ENCODE data around the gene TMEM25. TPM values are rescaled to one million over a fixed set of nuclear protein-coding genes. Genes with fewer than 3 reads are reported as not detected.

The TMEM25 gene
- total RNA-seq, 4 donors from 2014 or later, result 2.5 to 36.6 (median 10.7) TPM

GRCh38 chr11:118488480-118489109, 42.4 kb upstream of the TMEM25 start:
- no peaks in the 10 kb centered on the region for H3K9me3 ChIP-seq
- no peak overlapping the region for H3K4me3 ChIP-seq
- in situ Hi-C loops (cut with MboI; ENCODE audit: low sequenced_read_pairs in 4 of 4) (loop anchor here in 3 of 4 donors (5.0 to 25.0 kb wide), 4 partner anchors 101 to 344 kb away; partner anchors contain the start of gene SCN2B (in 1 of the 3)), intact Hi-C loops (cut with DNase I; ENCODE audit: low total_unique reads) (loop anchor here (1.0 to 10.0 kb wide), 5 partner anchors 87 to 343 kb away; partner anchors contain the start of gene ATP5MG)
- H3K27me3 ChIP-seq, result no peaks in the 10 kb centered on the region
- H3K4me1 ChIP-seq, result peaks cover 0 to under 1% of the 10 kb centered on the region in 2 donors
- no peak for TF ChIP-seq POLR2A (IDR thresholded peaks at IDR 0.05)
- TF ChIP-seq, protein P1, sequence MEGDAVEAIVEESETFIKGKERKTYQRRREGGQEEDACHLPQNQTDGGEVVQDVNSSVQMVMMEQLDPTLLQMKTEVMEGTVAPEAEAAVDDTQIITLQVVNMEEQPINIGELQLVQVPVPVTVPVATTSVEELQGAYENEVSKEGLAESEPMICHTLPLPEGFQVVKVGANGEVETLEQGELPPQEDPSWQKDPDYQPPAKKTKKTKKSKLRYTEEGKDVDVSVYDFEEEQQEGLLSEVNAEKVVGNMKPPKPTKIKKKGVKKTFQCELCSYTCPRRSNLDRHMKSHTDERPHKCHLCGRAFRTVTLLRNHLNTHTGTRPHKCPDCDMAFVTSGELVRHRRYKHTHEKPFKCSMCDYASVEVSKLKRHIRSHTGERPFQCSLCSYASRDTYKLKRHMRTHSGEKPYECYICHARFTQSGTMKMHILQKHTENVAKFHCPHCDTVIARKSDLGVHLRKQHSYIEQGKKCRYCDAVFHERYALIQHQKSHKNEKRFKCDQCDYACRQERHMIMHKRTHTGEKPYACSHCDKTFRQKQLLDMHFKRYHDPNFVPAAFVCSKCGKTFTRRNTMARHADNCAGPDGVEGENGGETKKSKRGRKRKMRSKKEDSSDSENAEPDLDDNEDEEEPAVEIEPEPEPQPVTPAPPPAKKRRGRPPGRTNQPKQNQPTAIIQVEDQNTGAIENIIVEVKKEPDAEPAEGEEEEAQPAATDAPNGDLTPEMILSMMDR (IDR thresholded peaks at IDR 0.05 in 4 of 5, conservative IDR thresholded peaks at IDR 0.05 in 1 of 5), result peak; percentile 69 to 81 (median 78)
- H3K27ac ChIP-seq, result peak overlapping the region in 1 of 4 donors; percentile 25
- DNase-seq (peak; percentile 27 to 43), ATAC-seq (peak; percentile 65 to 79)
- H3K36me3 ChIP-seq, result peaks cover 8 to 77% of the 10 kb centered on the region in 2 donors

- H3K36me3 ChIP-seq, result peaks cover 8 to 77% of the 10 kb centered on the region in 2 donors
- no peaks in the 10 kb centered on the region for H3K27me3 ChIP-seq
- H3K4me1 ChIP-seq, result peaks cover 0 to 6% of the 10 kb centered on the region in 2 donors
- H3K27ac ChIP-seq, result no peak overlapping the region
- no peak for TF ChIP-seq POLR2A (IDR thresholded peaks at IDR 0.05)
- TF ChIP-seq, protein P1 (IDR thresholded peaks at IDR 0.05 in 4 of 5, conservative IDR thresholded peaks at IDR 0.05 in 1 of 5), result no peak
- no peak for ATAC-seq
- in situ Hi-C loops (cut with MboI; ENCODE audit: low sequenced_read_pairs in 4 of 4) (loop anchor here in 3 of 4 donors (5.0 to 25.0 kb wide), 6 partner anchors 89 to 304 kb away; partner anchors contain the start of genes ATP5MG (in 1 of the 3) and SCN2B (in 1 of the 3)), intact Hi-C loops (cut with DNase I; ENCODE audit: low total_unique reads) (no loop called here)
- no peaks in the 10 kb centered on the region for H3K9me3 ChIP-seq
- no peak for DNase-seq
- no peak overlapping the region for H3K4me3 ChIP-seq
Observed at GRCh38 chr11:118491041-118491440, 40.0 kb upstream of the TMEM25 start.

DNA sequence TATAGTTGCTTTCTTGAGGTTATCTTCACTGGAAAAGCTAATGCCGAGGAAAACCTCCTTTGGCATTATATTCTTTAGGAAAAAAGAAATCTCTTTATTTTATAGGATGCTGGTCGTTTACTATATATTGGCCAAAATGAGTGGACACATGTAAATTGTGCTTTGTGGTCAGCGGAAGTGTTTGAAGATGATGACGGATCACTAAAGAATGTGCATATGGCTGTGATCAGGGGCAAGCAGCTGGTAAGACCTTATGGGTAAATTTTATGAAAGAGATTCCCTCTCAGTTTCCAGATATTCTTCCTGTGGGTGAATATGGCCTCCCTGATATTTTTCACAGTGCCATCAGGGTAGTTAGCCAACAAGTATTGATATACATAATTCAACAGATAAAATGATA, 33.2 kb upstream of the TMEM25 start:
- in situ Hi-C loops (cut with MboI; ENCODE audit: low sequenced_read_pairs in 4 of 4), result loop anchor here in 3 of 4 donors (5.0 to 25.0 kb wide), 5 partner anchors 103 to 311 kb away; partner anchors contain the start of gene SCN2B (in 1 of the 3)
- Histone ChIP-seq H3K27me3 (no peaks in the 10 kb centered on the region), H3K4me3 (no peak overlapping the region), H3K4me1 (peaks cover 0 to 6% of the 10 kb centered on the region in 2 donors), H3K27ac (no peak overlapping the region), H3K9me3 (no peaks in the 10 kb centered on the region), H3K36me3 (peaks cover 0 to 96% of the 10 kb centered on the region in 2 donors)
- no peak for TF ChIP-seq POLR2A (IDR thresholded peaks at IDR 0.05)
- TF ChIP-seq, protein P1 (IDR thresholded peaks at IDR 0.05 in 4 of 5, conservative IDR thresholded peaks at IDR 0.05 in 1 of 5), result no peak
- intact Hi-C loops (cut with DNase I; ENCODE audit: low total_unique reads), result no loop called here
- ATAC-seq, result no peak
- DNase-seq, result no peak

- Histone ChIP-seq H3K36me3 (peaks cover 0 to 97% of the 10 kb centered on the region in 2 donors), H3K9me3 (no peaks in the 10 kb centered on the region), H3K27ac (no peak overlapping the region), H3K27me3 (no peaks in the 10 kb centered on the region), H3K4me1 (no peaks in the 10 kb centered on the region), H3K4me3 (no peak overlapping the region)
- ATAC-seq, result no peak
- TF ChIP-seq POLR2A (IDR thresholded peaks at IDR 0.05), result no peak
- TF ChIP-seq, protein P1 (IDR thresholded peaks at IDR 0.05 in 4 of 5, conservative IDR thresholded peaks at IDR 0.05 in 1 of 5), result no peak
- no peak for DNase-seq
- intact Hi-C loops (cut with DNase I; ENCODE audit: low total_unique reads), result no loop called here
- in situ Hi-C loops (cut with MboI; ENCODE audit: low sequenced_read_pairs in 4 of 4), result no loop called here
Observed at GRCh38 chr11:118503216-118503615, 27.8 kb upstream of the TMEM25 start.

Data from gastrocnemius medialis (tissue), 4 donors.